H1 (cell line): ENCODE measurements around the gene SETD9. TPM values are rescaled to one million over a fixed set of nuclear protein-coding genes. Genes with fewer than 3 reads are reported as not detected.

Experiments used
- CTCF ChIA-PET: fragments of 300-600 bp; sonication (Branson Sonifier 250); formaldehyde crosslinking; loops from one replicate; lab custom pipeline; 2021; ENCODE audit not compliant: partially characterized antibody; lab: Charles Lee
- POLR2A ChIA-PET: fragments of 300-600 bp; sonication (Branson Sonifier 250); formaldehyde crosslinking; loops from one replicate; lab custom pipeline; 2021; ENCODE audit warnings: inconsistent platforms; ENCODE audit not compliant: partially characterized antibody; lab: Charles Lee
- DNase-seq, 2 experiments: peaks; one replicate each; pipeline versions ENCODE4 v3.0.0 to v3.0.0-alpha.2; 2010 to 2022; ENCODE audit warnings: low spot score in 2 of 2, low read depth in 1 of 2, mixed read lengths in 1 of 2
- FAIRE-seq: peaks from 2 replicates; lab custom pipeline; 2011; peaks lifted over from hg19 to GRCh38; lab: Jason Lieb, UNC
- H2AFZ ChIP-seq: 2 replicates; pipeline ENCODE4 v1.8.1; 2012; ENCODE audit warnings: low read length, inconsistent platforms
- H2AK5ac ChIP-seq: 2 replicates; pipeline ENCODE4 v1.6.1; 2013; ENCODE audit warnings: low read depth, low read length
- H2BK120ac ChIP-seq: replicated peaks from 2 replicates; pipeline ENCODE3; 2013; ENCODE audit warnings: low read depth, low read length, inconsistent platforms
- H2BK12ac ChIP-seq: 2 replicates; pipeline ENCODE4 v1.6.1; 2013; ENCODE audit warnings: low read depth, low read length
- H2BK15ac ChIP-seq: 2 replicates; pipeline ENCODE4 v1.6.1; 2013; ENCODE audit warnings: low read length
- H2BK20ac ChIP-seq: 2 replicates; pipeline ENCODE4 v1.6.1; 2013; ENCODE audit warnings: low read length
- H2BK5ac ChIP-seq: 2 replicates; pipeline ENCODE4 v1.6.1; 2013; ENCODE audit warnings: low read depth, low read length
- H3K14ac ChIP-seq: 2 replicates; pipeline ENCODE4 v1.6.1; 2013; ENCODE audit warnings: inconsistent platforms; ENCODE audit not compliant: insufficient read length
- H3K18ac ChIP-seq: 2 replicates; pipeline ENCODE4 v1.6.1; 2013; ENCODE audit warnings: low read length; ENCODE audit errors: extremely low read depth
- H3K23ac ChIP-seq: 2 replicates; pipeline ENCODE4 v1.6.1; 2013; ENCODE audit warnings: inconsistent platforms; ENCODE audit not compliant: insufficient read length
- H3K23me2 ChIP-seq: 2 replicates; pipeline ENCODE4 v1.6.1; 2013; ENCODE audit warnings: low read depth, low read length
- H3K27ac ChIP-seq: 2 replicates; pipeline ENCODE4 v1.6.1; 2011; ENCODE audit warnings: low read depth, low read length, inconsistent platforms
- H3K27me3 ChIP-seq, 4 experiments: replicated peaks in 1 of 4; 1 replicate in 1 of 4; 2 replicates in 3 of 4; pipeline versions ENCODE4 v1.6.1 to v1.8.1; 2011 to 2013; ENCODE audit warnings: low read length in 3 of 4, mild to moderate bottlenecking in 3 of 4, inconsistent platforms in 2 of 4, mixed read lengths in 2 of 4, moderate library complexity in 1 of 4; ENCODE audit not compliant: control insufficient read depth in 3 of 4, insufficient read depth in 3 of 4; ENCODE audit errors: extremely low read depth in 1 of 4
- H3K36me3 ChIP-seq, 4 experiments: 2 replicates each; pipeline versions ENCODE4 v1.6.1 to v1.8.1; 2011 to 2013; ENCODE audit warnings: mild to moderate bottlenecking in 4 of 4, low read length in 3 of 4, moderate library complexity in 2 of 4, control low read depth in 1 of 4, inconsistent platforms in 1 of 4; ENCODE audit not compliant: insufficient read depth in 4 of 4, control insufficient read depth in 2 of 4
- H3K4ac ChIP-seq: replicated peaks from 2 replicates; pipeline ENCODE3; 2013; ENCODE audit warnings: low read length, low read depth, mixed read lengths, inconsistent platforms; ENCODE audit not compliant: insufficient read length
- H3K4me1 ChIP-seq, 4 experiments: replicated peaks in 1 of 4; 1 replicate in 1 of 4; 2 replicates in 3 of 4; pipeline versions ENCODE4 v1.6.1 to v1.8.1; 2011 to 2013; ENCODE audit warnings: low read length in 3 of 4, inconsistent platforms in 2 of 4, mixed read lengths in 1 of 4; ENCODE audit not compliant: insufficient read depth in 4 of 4, control insufficient read depth in 3 of 4
- H3K4me2 ChIP-seq, 2 experiments: 2 replicates each; pipeline versions ENCODE4 v1.6.1 to v1.8.1; 2011 to 2013; ENCODE audit warnings: low read depth in 2 of 2, low read length in 2 of 2, control low read depth in 1 of 2, inconsistent platforms in 1 of 2, mild to moderate bottlenecking in 1 of 2; ENCODE audit not compliant: insufficient read depth in 1 of 2
- H3K4me3 ChIP-seq, 4 experiments: fragments of 200-600, 300-600 bp in 1 of 4; sonication (generic), shearing (Covaris generic), sonication (Bioruptor Twin) in 1 of 4; 2 replicates each; pipeline versions ENCODE4 v1.5.1 to v1.8.1; 2011 to 2016; ENCODE audit warnings: low read length in 4 of 4, low read depth in 3 of 4, control low read depth in 2 of 4, inconsistent platforms in 2 of 4, mild to moderate bottlenecking in 2 of 4, mixed read lengths in 1 of 4, moderate library complexity in 1 of 4; ENCODE audit not compliant: insufficient read depth in 2 of 4; ENCODE audit errors: extremely low read depth in 1 of 4
- H3K56ac ChIP-seq: replicated peaks from 2 replicates; pipeline ENCODE3; 2013; ENCODE audit warnings: low read depth, mild to moderate bottlenecking, mixed read lengths, low read length, inconsistent platforms; ENCODE audit not compliant: insufficient read length
- H3K79me1 ChIP-seq: 2 replicates; pipeline ENCODE4 v1.6.1; 2013; ENCODE audit warnings: low read depth, low read length, control low read depth
- H3K79me2 ChIP-seq, 2 experiments: 2 replicates each; pipeline versions ENCODE4 v1.6.1 to v1.8.1; 2012 to 2013; ENCODE audit warnings: low read length in 2 of 2, mild to moderate bottlenecking in 2 of 2, inconsistent platforms in 1 of 2; ENCODE audit not compliant: insufficient read depth in 2 of 2, control insufficient read depth in 1 of 2
- H3K9ac ChIP-seq, 4 experiments: replicated peaks in 1 of 4; 1 replicate in 1 of 4; 2 replicates in 3 of 4; pipeline versions ENCODE4 v1.6.1 to v1.8.1; 2011 to 2013; ENCODE audit warnings: low read depth in 3 of 4, low read length in 3 of 4, control low read depth in 2 of 4, mild to moderate bottlenecking in 2 of 4, moderate library complexity in 2 of 4, inconsistent platforms in 1 of 4; ENCODE audit errors: extremely low read depth in 1 of 4
- H3K9me3 ChIP-seq, 2 experiments: 2 replicates each; pipeline versions ENCODE4 v1.6.1 to v1.8.1; 2012 to 2013; ENCODE audit warnings: mild to moderate bottlenecking in 2 of 2, moderate library complexity in 2 of 2, control low read depth in 1 of 2, inconsistent platforms in 1 of 2, low read depth in 1 of 2, low read length in 1 of 2, mixed read lengths in 1 of 2; ENCODE audit not compliant: insufficient read depth in 2 of 2
- H4K20me1 ChIP-seq, 2 experiments: replicated peaks in 1 of 2; 2 replicates each; pipeline versions ENCODE3 to v1.8.1; 2011 to 2013; ENCODE audit warnings: inconsistent platforms in 2 of 2, low read length in 2 of 2, mild to moderate bottlenecking in 1 of 2; ENCODE audit not compliant: insufficient read depth in 2 of 2, control insufficient read depth in 1 of 2
- H4K5ac ChIP-seq: 2 replicates; pipeline ENCODE4 v1.6.1; 2013; ENCODE audit warnings: low read length, low read depth, mixed read lengths, inconsistent platforms; ENCODE audit not compliant: insufficient read length
- H4K8ac ChIP-seq: 2 replicates; pipeline ENCODE4 v1.8.0; 2013; ENCODE audit warnings: mild to moderate bottlenecking, moderate library complexity, low read length, inconsistent platforms; ENCODE audit not compliant: insufficient read depth; ENCODE audit errors: extremely low read depth
- H4K91ac ChIP-seq: replicated peaks from 2 replicates; pipeline ENCODE3; 2013; ENCODE audit warnings: low read length, mixed read lengths, inconsistent platforms; ENCODE audit not compliant: insufficient read length
- BRCA1 ChIP-seq: IDR thresholded peaks from 2 replicates; pipeline ENCODE4 v1.6.1; 2012; ENCODE audit warnings: low read depth, low read length, improper control_type of control experiment
- EZH2 ChIP-seq: fragments of 200-600 bp; sonication (generic); IDR thresholded peaks from 2 replicates; pipeline ENCODE4 v1.7.1; 2012; ENCODE audit warnings: low read depth, mild to moderate bottlenecking, moderate library complexity, low read length, inconsistent platforms; ENCODE audit not compliant: severe bottlenecking
- GABPA ChIP-seq: IDR thresholded peaks from 2 replicates; pipeline ENCODE4 v1.6.1; 2011; ENCODE audit warnings: mild to moderate bottlenecking, low read length, moderate library complexity, borderline replicate concordance; ENCODE audit not compliant: insufficient read depth
- JUND ChIP-seq: IDR thresholded peaks from 2 replicates; pipeline ENCODE4 v1.6.1; 2011; ENCODE audit warnings: mild to moderate bottlenecking, improper control_type of control experiment, low read length
- NRF1 ChIP-seq: IDR thresholded peaks from 2 replicates; pipeline ENCODE4 v1.6.1; 2011; ENCODE audit warnings: mild to moderate bottlenecking, low read depth, low read length, improper control_type of control experiment
- RBBP5 ChIP-seq: IDR thresholded peaks from 2 replicates; pipeline ENCODE4 v1.7.1; 2012; ENCODE audit warnings: low read depth, mild to moderate bottlenecking, inconsistent platforms, low read length, moderate library complexity, borderline replicate concordance
- RXRA ChIP-seq: IDR thresholded peaks from 2 replicates; pipeline ENCODE4 v1.6.1; 2011; ENCODE audit warnings: low read depth, mild to moderate bottlenecking, low read length, moderate library complexity; ENCODE audit not compliant: insufficient read depth
- SIN3A ChIP-seq, 2 experiments: IDR thresholded peaks in 1 of 2; conservative IDR thresholded peaks in 1 of 2; 2 replicates each; pipeline ENCODE4 v1.6.1; 2011 to 2012; ENCODE audit warnings: low read length in 2 of 2, improper control_type of control experiment in 1 of 2, low read depth in 1 of 2, mild to moderate bottlenecking in 1 of 2
- SIX5 ChIP-seq: IDR thresholded peaks from 2 replicates; pipeline ENCODE4 v1.6.1; 2011; ENCODE audit warnings: mild to moderate bottlenecking, low read depth, low read length
- SUZ12 ChIP-seq: fragments of 200-600 bp; sonication (generic); IDR thresholded peaks from 2 replicates; pipeline ENCODE4 v1.6.1; 2012; ENCODE audit warnings: mild to moderate bottlenecking, inconsistent platforms, low read length, moderate library complexity, mixed read lengths
- TAF1 ChIP-seq: IDR thresholded peaks from 2 replicates; pipeline ENCODE4 v1.6.1; 2011; ENCODE audit warnings: mild to moderate bottlenecking, low read depth, low read length
- WGBS, 2 experiments: shearing (Covaris generic) in 1 of 2; methylation state at CpG; one replicate each; pipeline versions ENCODE4 v1.1.6 to v1.1.7; 2013 to 2015; ENCODE audit warnings: low lambda C conversion rate in 2 of 2, mixed read lengths in 2 of 2, inconsistent platforms in 1 of 2, low coverage in 1 of 2, missing lambda C conversion rate in 1 of 2; ENCODE audit not compliant: insufficient replicate concordance in 2 of 2, insufficient coverage in 1 of 2, insufficient read length in 1 of 2; ENCODE audit errors: extremely low coverage in 1 of 2, missing lambda C conversion rate in 1 of 2; 5-methylcytosine and 5-hydroxymethylcytosine counted together
- polyA plus RNA-seq, 7 experiments: library from polyadenylated mRNA; depleted of rRNA in 3 of 7; stranded (reverse) in 5 of 7; unstranded in 2 of 7; fragments of >200 nt in 5 of 7; fragments of 200-250 nt in 2 of 7; gene quantifications; 1 replicate in 5 of 7; 2 replicates in 1 of 7; 4 replicates in 1 of 7; pipeline versions ENCODE4 v1.2.1 to v1.2.3, GENCODE V29; 2011 to 2013; ENCODE audit warnings: missing spikeins in 2 of 7, mixed read lengths in 2 of 7
- total RNA-seq: library from RNA; stranded (reverse); fragmentation: NEBNext Ultra II Directional; extraction: Animal tissue kit (Norgen Biotek cat#: 25700); gene quantifications from 2 replicates; pipeline ENCODE4 v1.2.1, GENCODE V29; 2021
- TF ChIP-seq, protein P1 (sequence below): IDR thresholded peaks from 2 replicates; pipeline ENCODE4 v1.6.1; 2012; ENCODE audit warnings: inconsistent platforms
- TF ChIP-seq, protein P2 (sequence below): IDR thresholded peaks from 2 replicates; pipeline ENCODE4 v1.6.1; 2012; ENCODE audit warnings: inconsistent platforms

Gene SETD9
- total and polyA plus RNA-seq, 2 of the 8 experiments (the other 6 are each of a cell fraction or from before 2014, with no cell fraction given): 4.5 to 11.9 TPM

DNA sequence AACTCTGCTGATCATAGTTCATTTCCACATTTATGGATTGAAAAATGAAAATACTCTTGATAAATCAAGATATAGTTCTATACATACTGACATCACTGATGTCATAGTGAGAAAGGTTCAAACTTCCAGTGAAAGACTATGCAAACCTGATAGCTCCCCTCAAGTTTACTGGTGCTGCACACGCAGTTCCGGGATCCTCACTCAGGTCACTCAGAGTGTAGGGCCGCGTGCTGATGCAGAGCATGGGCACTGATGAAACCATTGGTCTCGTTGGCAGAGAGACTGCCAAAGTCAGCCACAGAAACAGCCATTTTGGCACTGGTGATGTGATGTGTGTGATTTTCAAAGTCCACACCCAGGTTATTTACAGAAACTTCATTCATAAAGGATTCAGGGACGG lies 13.5 kb downstream of the SETD9 start:
- H4K5ac ChIP-seq: no peak overlapping the region
- ChIA-PET POLR2A (interaction anchor here (0.5 to 1.3 kb wide), 2 partner anchors 12 to 344 kb away, joined by 4 to 6 read pairs; no protein-coding TSS in a partner anchor), CTCF (interaction anchor here (1.0 kb wide), 1 partner anchor 28 kb away, joined by 3 read pairs; no protein-coding TSS in a partner anchor)
- H4K20me1 ChIP-seq: peaks cover 0 to 2% of the 10 kb centered on the region in 2 experiments
- DNase-seq (no peak), FAIRE-seq (no peak)
- H2BK5ac ChIP-seq: no peak overlapping the region
- no peaks in the 10 kb centered on the region for H3K79me2 ChIP-seq
- no peak overlapping the region for H2AK5ac ChIP-seq
- 0 out of 7 replicates have a peak, but pooled peaks cover 0 to 2% (median 0%) of the 10 kb centered on the region in 4 experiments for H3K4me1 ChIP-seq
- H2BK12ac ChIP-seq: no peak overlapping the region
- H2BK20ac ChIP-seq: no peak overlapping the region
- H3K23me2 ChIP-seq: no peaks in the 10 kb centered on the region
- no peak overlapping the region for H3K14ac ChIP-seq
- H2BK15ac ChIP-seq: no peak overlapping the region
- no peak overlapping the region for H4K8ac ChIP-seq
- H3K27ac ChIP-seq: no peak overlapping the region
- H3K36me3 ChIP-seq: peaks cover 13 to 81% (median 40%) of the 10 kb centered on the region in 4 experiments
- H3K56ac ChIP-seq: no peak overlapping the region
- WGBS, 2 experiments: 90% methylated on average over 6 of the region's 6 CpGs; no CpG with 5 or more reads in 1 of the 2 experiments
- H3K4ac ChIP-seq: no peak overlapping the region
- H3K9ac ChIP-seq: no peak overlapping the region
- H3K4me2 ChIP-seq: no peak overlapping the region
- H3K4me3 ChIP-seq: no peak overlapping the region
- H2BK120ac ChIP-seq: no peak overlapping the region
- no peak overlapping the region for H4K91ac ChIP-seq
- H3K23ac ChIP-seq: no peak overlapping the region
- no peaks in the 10 kb centered on the region; the same call in 1 of the 2 replicates for H3K79me1 ChIP-seq
- no peak overlapping the region for H3K18ac ChIP-seq
- peaks cover 6 to 8% of the 10 kb centered on the region in 2 experiments; a peak in 1 of 4 replicates for H3K9me3 ChIP-seq
- no peaks in the 10 kb centered on the region for H3K27me3 ChIP-seq
- H2AFZ ChIP-seq: no peak overlapping the region
- TF ChIP-seq RBBP5 (no peak), BRCA1 (no peak), SIX5 (no peak), TAF1 (no peak), SUZ12 (no peak), JUND (no peak), RXRA (no peak), SIN3A (conservative IDR thresholded peaks at IDR 0.05 in 1 of 2, IDR thresholded peaks at IDR 0.05 in 1 of 2; ENCODE audit: low read depth in 1 of 2, low read length in 2 of 2) (no peak), EZH2 (no peak), GABPA (no peak), NRF1 (no peak)
- TF ChIP-seq, protein P1, sequence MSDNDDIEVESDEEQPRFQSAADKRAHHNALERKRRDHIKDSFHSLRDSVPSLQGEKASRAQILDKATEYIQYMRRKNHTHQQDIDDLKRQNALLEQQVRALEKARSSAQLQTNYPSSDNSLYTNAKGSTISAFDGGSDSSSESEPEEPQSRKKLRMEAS: no peak
- TF ChIP-seq, protein P2, sequence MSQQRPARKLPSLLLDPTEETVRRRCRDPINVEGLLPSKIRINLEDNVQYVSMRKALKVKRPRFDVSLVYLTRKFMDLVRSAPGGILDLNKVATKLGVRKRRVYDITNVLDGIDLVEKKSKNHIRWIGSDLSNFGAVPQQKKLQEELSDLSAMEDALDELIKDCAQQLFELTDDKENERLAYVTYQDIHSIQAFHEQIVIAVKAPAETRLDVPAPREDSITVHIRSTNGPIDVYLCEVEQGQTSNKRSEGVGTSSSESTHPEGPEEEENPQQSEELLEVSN: no peak
